K562 (cell line): ENCODE results near the gene RGMB. TPM values are rescaled to one million over a fixed set of nuclear protein-coding genes. Genes with fewer than 3 reads are reported as not detected.

Experiments
- ATAC-seq: fragments of 200-7000 bp; cut with Tn5 transposase; 3 replicates; pipeline ENCODE4 v1.9.1; 2020; ENCODE audit warnings: moderate library complexity
- BruUV-seq: library from RNA; stranded (reverse); fragments of 400-500 nt; replicated peaks from 2 replicates; lab custom pipeline; 2021; lab: Mats Ljungman, UMichigan
- CTCF ChIA-PET: fragments of 300-600 bp; formaldehyde crosslinking; extraction: SDS; loops from one replicate; lab custom pipeline; 2021; ENCODE audit warnings: low intra/inter-chr PET ratio; lab: Yijun Ruan, JAX
- POLR2A ChIA-PET: fragments of 300-600, 350-650 bp; sonication (Branson Sonifier 250); formaldehyde crosslinking; extraction: SDS; loops from one replicate; lab custom pipeline; 2021; ENCODE audit warnings: antibody characterized with exemption, inconsistent platforms; lab: Yijun Ruan, JAX
- DNase-seq, 4 experiments: peaks; one replicate each; pipeline versions ENCODE4 v3.0.0 to v3.0.0-alpha.2; 2011 to 2018; ENCODE audit warnings: low spot score in 3 of 4, mixed read lengths in 3 of 4; ENCODE audit errors: extremely low read depth in 1 of 4
- FAIRE-seq: peaks from 2 replicates; lab custom pipeline; 2011; peaks lifted over from hg19 to GRCh38; lab: Jason Lieb, UNC
- H2AFZ ChIP-seq: 2 replicates; pipeline ENCODE4 v1.6.0; 2011; ENCODE audit warnings: low read depth, low read length, control low read depth, inconsistent platforms
- H3K27ac ChIP-seq: fragments of 200-600 bp; 3 replicates; pipeline ENCODE4 v1.8.0; 2011; ENCODE audit warnings: low read depth, mild to moderate bottlenecking, control low read depth, inconsistent platforms, low read length, moderate library complexity, mixed read lengths; ENCODE audit errors: extremely low read depth
- H3K27me3 ChIP-seq, 2 experiments: fragments of 300-600 bp in 1 of 2; 2 replicates in 1 of 2; 3 replicates in 1 of 2; pipeline versions ENCODE4 v1.6.0 to v1.8.0; 2011; ENCODE audit warnings: inconsistent platforms in 2 of 2, low read length in 2 of 2, mild to moderate bottlenecking in 1 of 2, mixed read lengths in 1 of 2, moderate library complexity in 1 of 2; ENCODE audit not compliant: control insufficient read depth in 2 of 2, insufficient read depth in 2 of 2
- H3K36me3 ChIP-seq: fragments of 300-600 bp; 3 replicates; pipeline ENCODE4 v1.8.0; 2011; ENCODE audit warnings: mild to moderate bottlenecking, low read length, inconsistent platforms; ENCODE audit not compliant: control insufficient read depth, insufficient read depth
- H3K4me1 ChIP-seq, 2 experiments: fragments of 200-600 bp in 1 of 2; replicated peaks in 1 of 2; 2 replicates in 1 of 2; 3 replicates in 1 of 2; pipeline versions ENCODE4 v1.5.1 to v1.8.0; 2011; ENCODE audit warnings: inconsistent platforms in 2 of 2, low read length in 2 of 2, mild to moderate bottlenecking in 1 of 2, mixed read lengths in 1 of 2, moderate library complexity in 1 of 2; ENCODE audit not compliant: control insufficient read depth in 2 of 2, insufficient read depth in 2 of 2
- H3K4me2 ChIP-seq: 2 replicates; pipeline ENCODE4 v1.6.1; 2011; ENCODE audit warnings: low read length, control low read depth, inconsistent platforms, mixed read lengths; ENCODE audit not compliant: insufficient read depth
- H3K4me3 ChIP-seq: fragments of 200-600 bp; sonication (generic), shearing (Covaris generic); 2 replicates; pipeline ENCODE4 v1.5.1; 2016; ENCODE audit warnings: control low read depth, inconsistent platforms
- H3K79me2 ChIP-seq: fragments of 200-600 bp; 3 replicates; pipeline ENCODE4 v1.8.0; 2011; ENCODE audit warnings: low read length, inconsistent platforms; ENCODE audit not compliant: control insufficient read depth, insufficient read depth
- H3K9ac ChIP-seq, 2 experiments: 2 replicates each; pipeline versions ENCODE4 v1.6.0 to v1.6.1; 2011; ENCODE audit warnings: low read depth in 2 of 2, low read length in 2 of 2, control low read depth in 1 of 2, inconsistent platforms in 1 of 2, mild to moderate bottlenecking in 1 of 2, mixed read lengths in 1 of 2; ENCODE audit not compliant: insufficient read depth in 1 of 2
- H3K9me1 ChIP-seq: one replicate; pipeline ENCODE4 v1.6.0; 2011; ENCODE audit warnings: inconsistent platforms, mild to moderate bottlenecking, low read length, moderate library complexity; ENCODE audit not compliant: control insufficient read depth, insufficient read depth
- H3K9me3 ChIP-seq: replicated peaks from 2 replicates; pipeline ENCODE4 v1.5.1; 2011; ENCODE audit warnings: low read depth, low read length, inconsistent platforms; ENCODE audit not compliant: control insufficient read depth, insufficient read depth
- H4K20me1 ChIP-seq: replicated peaks from 2 replicates; pipeline ENCODE4 v1.6.1; 2011; ENCODE audit warnings: low read length, inconsistent platforms, mixed read lengths; ENCODE audit not compliant: control insufficient read depth, insufficient read depth
- E4F1 ChIP-seq: fragments of 250-450 bp; sonication (Bioruptor Pico); IDR thresholded peaks from 2 replicates; pipeline ENCODE4 v1.5.0; 2021; ENCODE audit warnings: mild to moderate bottlenecking, borderline replicate concordance
- NUFIP1 ChIP-seq: fragments of 450-650 bp; IDR thresholded peaks from 2 replicates; pipeline ENCODE4 v1.6.1; 2018; ENCODE audit not compliant: partially characterized antibody
- ZNF347 ChIP-seq: fragments of 450-650 bp; formaldehyde crosslinking; IDR thresholded peaks from 2 replicates; pipeline ENCODE4 v1.4.0; 2020; ENCODE audit warnings: low read depth, mild to moderate bottlenecking, moderate library complexity
- WGBS: fragments of 100-300 bp; shearing (Covaris generic); methylation state at CpG from one replicate; pipeline ENCODE4 v1.1.6; 2016; ENCODE audit warnings: low coverage, mixed read lengths; ENCODE audit not compliant: insufficient coverage; ENCODE audit errors: missing lambda C conversion rate; 5-methylcytosine and 5-hydroxymethylcytosine counted together
- in situ Hi-C: fragments of 300-500 bp; cut with MboI; formaldehyde crosslinking; loops from 4 replicates; pipeline ENCODE4 v1.15.0; 2018; ENCODE audit warnings: inconsistent platforms, mixed read lengths
- intact Hi-C: fragments of 100-400 bp; cut with micrococcal nuclease; formaldehyde crosslinking; loops from 2 replicates; pipeline ENCODE4 v1.14.2; 2022
- polyA plus RNA-seq, 8 experiments: library from polyadenylated mRNA; depleted of rRNA in 4 of 8; stranded (reverse) in 5 of 8; unstranded in 3 of 8; fragments of >200 nt; fragmentation: Nextera tagmentation in 2 of 8; fragmentation: Illumina TruSeq in 1 of 8; extraction: Ambion mirVana in 2 of 8; extraction: Trizol in 1 of 8; gene quantifications; 2 replicates each; pipeline versions ENCODE4 v1.2.1 to v1.2.3, GENCODE V29; 2011 to 2014; ENCODE audit warnings: inconsistent platforms in 1 of 8, missing spikeins in 1 of 8
- total RNA-seq, 7 experiments: library from RNA; depleted of rRNA in 6 of 7; stranded (reverse); fragments of >200 nt in 6 of 7; fragmentation: Illumina TruSeq in 2 of 7; extraction: Trizol in 2 of 7; gene quantifications; 2 replicates each; pipeline versions ENCODE4 v1.2.1 to v1.2.3, GENCODE V29; 2011 to 2021; ENCODE audit warnings: low replicate concordance in 1 of 7
- TF ChIP-seq, protein P1 (sequence below), 3 experiments: fragments of 200-800 bp in 1 of 3; sonication (Bioruptor generic) in 1 of 3; sonication (generic) in 1 of 3; formaldehyde crosslinking in 1 of 3; IDR thresholded peaks; 2 replicates each; pipeline versions ENCODE4 v1.6.1 to v1.8.0; 2016 to 2022; ENCODE audit warnings: mild to moderate bottlenecking in 2 of 3, missing compliant biosample characterization in 2 of 3, missing genetic modification characterization in 2 of 3, missing genetic modification reagents in 1 of 3
- TF ChIP-seq, protein P2 (sequence below): fragments of 450-650 bp; conservative IDR thresholded peaks from 2 replicates; pipeline ENCODE4 v1.6.1; 2016; ENCODE audit warnings: missing genetic modification characterization, low read depth, mild to moderate bottlenecking, control low read depth, missing compliant biosample characterization

RGMB gene
- total and polyA plus RNA-seq, 9 of the 15 experiments (the other 6 are each of a cell fraction or from before 2014, with no cell fraction given): 0.03 to 0.38 TPM; not detected in 7

DNA sequence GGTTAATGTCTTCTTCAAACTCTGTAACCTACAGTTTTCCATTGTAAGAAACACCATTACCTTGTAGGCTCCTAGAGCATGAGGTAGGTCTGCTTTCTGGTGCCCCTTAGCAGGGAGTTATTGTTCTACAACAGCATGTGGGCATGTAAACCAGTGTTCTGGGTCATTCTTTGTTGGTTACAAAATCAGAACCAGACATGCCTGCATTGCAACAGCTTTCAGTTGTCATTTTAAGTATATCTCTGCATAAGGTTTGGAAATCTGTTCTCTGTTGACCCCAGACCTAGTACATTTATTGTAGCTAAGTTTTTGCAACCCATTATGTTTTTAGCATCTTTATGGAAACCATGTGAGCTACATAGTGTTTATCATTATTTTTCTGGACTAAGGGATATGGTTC is 10.9 kb downstream of the RGMB start:
- FAIRE-seq: no peak
- no peak for ATAC-seq
- Histone ChIP-seq H3K4me3 (no peak overlapping the region), H2AFZ (no peak overlapping the region), H3K36me3 (no peaks in the 10 kb centered on the region), H3K79me2 (no peaks in the 10 kb centered on the region), H3K9me3 (no peaks in the 10 kb centered on the region), H3K9me1 (no peaks in the 10 kb centered on the region), H3K4me2 (no peak overlapping the region), H4K20me1 (no peaks in the 10 kb centered on the region), H3K27ac (no peak overlapping the region), H3K4me1 (no peaks in the 10 kb centered on the region), H3K27me3 (no peaks in the 10 kb centered on the region), H3K9ac (no peak overlapping the region)
- POLR2A ChIA-PET: no interaction called here
- DNase-seq: no peak
- intact Hi-C loops (no loop called here), in situ Hi-C loops (no loop called here)
- TF ChIP-seq NUFIP1 (no peak), ZNF347 (no peak)
- CTCF ChIA-PET: no interaction called here
- no TSS peak for BruUV-seq

DNA sequence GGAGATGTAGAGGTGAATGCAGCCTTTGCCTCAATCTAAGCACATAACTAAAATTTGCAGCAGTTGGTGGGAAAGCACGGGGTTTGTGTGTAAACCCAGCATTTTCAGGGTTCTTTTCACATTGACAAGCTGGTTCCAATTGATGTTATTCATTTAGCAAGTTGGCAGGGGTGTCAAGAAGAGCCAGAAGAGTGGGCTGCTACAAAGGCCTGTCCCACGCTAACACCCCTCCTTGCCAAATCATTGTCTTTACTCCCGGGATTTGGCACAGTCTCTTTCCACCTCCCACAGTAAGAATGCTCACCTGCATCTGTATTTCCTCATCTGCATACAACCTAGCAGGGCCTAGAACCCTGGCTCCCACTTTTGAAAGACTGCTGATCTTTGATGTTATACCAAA is 11.8 kb downstream of the RGMB start:
- Histone ChIP-seq H3K36me3 (no peaks in the 10 kb centered on the region), H3K4me3 (no peak overlapping the region), H3K27ac (no peak overlapping the region), H3K4me1 (no peaks in the 10 kb centered on the region), H3K9me3 (no peaks in the 10 kb centered on the region), H3K27me3 (no peaks in the 10 kb centered on the region), H3K79me2 (no peaks in the 10 kb centered on the region), H3K4me2 (no peak overlapping the region), H2AFZ (no peak overlapping the region), H3K9me1 (no peaks in the 10 kb centered on the region), H3K9ac (no peak overlapping the region), H4K20me1 (no peaks in the 10 kb centered on the region)
- ChIA-PET POLR2A (no interaction called here), CTCF (no interaction called here)
- DNase-seq (no peak), FAIRE-seq (no peak), ATAC-seq (no peak)
- in situ Hi-C loops (no loop called here), intact Hi-C loops (no loop called here)
- WGBS: 0% methylated on average over 3 of the region's 3 CpGs
- no peak for TF ChIP-seq E4F1 (CRISPR knock-in tag)
- TF ChIP-seq, protein P1, sequence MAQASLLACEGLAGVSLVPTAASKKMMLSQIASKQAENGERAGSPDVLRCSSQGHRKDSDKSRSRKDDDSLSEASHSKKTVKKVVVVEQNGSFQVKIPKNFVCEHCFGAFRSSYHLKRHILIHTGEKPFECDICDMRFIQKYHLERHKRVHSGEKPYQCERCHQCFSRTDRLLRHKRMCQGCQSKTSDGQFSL (CRISPR knock-in tag; IDR thresholded peaks at IDR 0.05): no peak
- TF ChIP-seq, protein P1 (tag; IDR thresholded peaks at IDR 0.05): no peak
- TF ChIP-seq, protein P2, sequence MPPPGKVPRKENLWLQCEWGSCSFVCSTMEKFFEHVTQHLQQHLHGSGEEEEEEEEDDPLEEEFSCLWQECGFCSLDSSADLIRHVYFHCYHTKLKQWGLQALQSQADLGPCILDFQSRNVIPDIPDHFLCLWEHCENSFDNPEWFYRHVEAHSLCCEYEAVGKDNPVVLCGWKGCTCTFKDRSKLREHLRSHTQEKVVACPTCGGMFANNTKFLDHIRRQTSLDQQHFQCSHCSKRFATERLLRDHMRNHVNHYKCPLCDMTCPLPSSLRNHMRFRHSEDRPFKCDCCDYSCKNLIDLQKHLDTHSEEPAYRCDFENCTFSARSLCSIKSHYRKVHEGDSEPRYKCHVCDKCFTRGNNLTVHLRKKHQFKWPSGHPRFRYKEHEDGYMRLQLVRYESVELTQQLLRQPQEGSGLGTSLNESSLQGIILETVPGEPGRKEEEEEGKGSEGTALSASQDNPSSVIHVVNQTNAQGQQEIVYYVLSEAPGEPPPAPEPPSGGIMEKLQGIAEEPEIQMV (tag): no peak
- BruUV-seq: no TSS peak
